GM19351 (cell line): ENCODE data around the gene PITPNM3.

Experiments used
- ATAC-seq: cut with Tn5 transposase; IDR thresholded peaks from one replicate; pipeline ENCODE4 v1.9.1; 2021; ENCODE audit warnings: mild to moderate bottlenecking, moderate library complexity; ENCODE audit not compliant: unreplicated experiment

The PITPNM3 gene

DNA sequence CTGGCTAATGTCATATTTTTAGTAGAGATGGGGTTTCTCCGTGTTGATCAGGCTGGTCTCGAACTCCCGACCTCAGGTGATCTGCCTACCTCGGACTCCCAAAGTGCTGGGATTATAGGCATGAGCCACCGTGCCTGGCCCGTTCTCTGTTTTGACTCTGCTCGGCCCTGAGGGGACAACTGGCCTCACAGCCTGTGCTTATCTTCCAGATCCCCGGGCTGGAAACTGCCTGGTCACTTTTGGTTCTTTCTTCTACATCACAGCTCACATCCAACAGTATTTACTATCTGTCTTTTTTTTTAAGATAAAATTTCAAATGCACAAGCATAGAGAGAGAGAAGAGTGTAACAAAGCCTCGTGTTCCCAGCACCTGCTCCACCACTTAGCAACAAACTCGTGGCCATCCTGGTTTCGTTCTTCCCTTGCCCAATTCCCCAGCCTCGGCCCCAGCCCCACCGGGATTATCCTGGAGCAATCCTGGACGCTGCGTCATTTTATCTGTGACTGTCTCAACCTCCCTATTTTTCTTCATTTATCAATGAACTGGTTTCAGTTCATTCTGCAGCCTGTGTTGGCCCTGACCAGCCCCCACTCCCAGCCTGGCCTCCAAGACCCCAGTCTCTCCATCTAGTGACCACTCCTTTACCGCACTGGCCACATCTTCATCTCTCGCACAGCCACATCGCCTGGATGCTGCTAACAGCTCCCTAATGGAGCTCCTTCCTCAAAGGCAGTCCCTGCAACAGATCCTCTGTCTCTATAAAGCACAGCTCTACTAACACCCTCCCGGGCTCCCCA is 91.0 kb downstream of the PITPNM3 start:
- no peak for ATAC-seq

- ATAC-seq: no peak
Measured at GRCh38 chr17:6464446-6465041, 91.8 kb downstream of the PITPNM3 start.

DNA sequence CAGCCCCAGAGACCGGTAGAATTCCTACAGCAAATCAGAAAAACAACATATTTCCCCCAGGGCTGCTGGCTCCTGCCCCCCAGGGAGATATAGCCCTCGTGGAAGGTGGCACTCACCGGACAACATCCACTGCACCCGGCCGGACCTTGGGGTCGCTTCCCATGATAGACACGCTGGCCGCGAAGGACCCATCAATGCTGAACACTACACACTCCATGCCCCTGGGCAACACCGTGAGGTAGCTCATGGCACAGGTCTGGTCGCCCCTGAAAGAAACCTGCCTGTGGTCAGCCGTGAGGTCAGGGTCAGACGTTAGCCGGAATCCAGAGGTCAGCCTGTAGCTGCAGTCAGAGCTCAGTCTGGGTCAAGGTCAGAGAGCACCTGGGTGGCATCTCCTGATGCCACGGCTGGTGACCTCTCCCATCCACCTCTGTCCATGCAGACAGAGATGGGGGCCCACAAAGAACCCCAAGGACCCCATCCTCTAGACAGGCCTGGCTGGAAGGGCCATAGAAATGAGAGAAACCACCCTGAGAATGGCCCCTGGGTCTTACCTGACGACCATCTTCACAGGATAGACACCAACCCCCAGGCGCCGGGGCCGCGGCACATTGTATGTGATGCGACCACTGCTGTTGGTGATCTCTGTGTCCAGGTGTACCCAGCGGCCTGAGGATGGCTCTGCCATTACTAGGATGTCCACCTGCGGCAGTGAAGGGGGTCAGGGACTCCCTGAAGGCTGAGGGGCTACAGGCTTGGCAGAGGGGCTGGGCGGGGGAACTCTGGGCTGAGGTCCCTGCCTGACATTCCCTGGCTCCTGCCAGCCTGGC is 92.5 kb downstream of the PITPNM3 start:
- ATAC-seq: no peak

GRCh38 chr17:6462692-6463091 is 93.7 kb downstream of the PITPNM3 start:
- ATAC-seq: no peak

GRCh38 chr17:6461792-6462524 is 94.4 kb downstream of the PITPNM3 start:
- ATAC-seq: no peak

DNA sequence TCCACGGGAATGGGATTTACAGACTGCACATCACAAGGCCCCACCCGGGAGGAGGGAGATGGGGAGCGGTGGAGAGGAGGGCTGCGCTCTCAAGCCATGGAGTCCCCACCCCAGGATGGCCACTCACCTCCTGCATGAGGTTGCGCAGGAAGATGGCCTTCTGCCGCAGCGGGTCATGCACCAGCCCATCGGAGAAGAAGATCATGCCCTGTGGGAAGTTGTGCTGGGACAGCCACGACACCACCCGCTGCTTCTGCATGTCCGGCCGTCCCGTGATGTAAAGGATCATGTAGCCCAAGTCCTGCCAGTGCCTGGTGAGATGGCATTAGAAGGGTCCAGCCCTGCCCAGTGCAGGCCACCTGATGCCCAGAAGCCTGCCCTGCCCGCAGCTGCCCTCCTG is 95.1 kb downstream of the PITPNM3 start:
- no peak for ATAC-seq

GRCh38 chr17:6460531-6461161 is 95.7 kb downstream of the PITPNM3 start:
- no peak for ATAC-seq

GRCh38 chr17:6458460-6458950 is 97.8 kb downstream of the PITPNM3 start:
- no peak for ATAC-seq

DNA sequence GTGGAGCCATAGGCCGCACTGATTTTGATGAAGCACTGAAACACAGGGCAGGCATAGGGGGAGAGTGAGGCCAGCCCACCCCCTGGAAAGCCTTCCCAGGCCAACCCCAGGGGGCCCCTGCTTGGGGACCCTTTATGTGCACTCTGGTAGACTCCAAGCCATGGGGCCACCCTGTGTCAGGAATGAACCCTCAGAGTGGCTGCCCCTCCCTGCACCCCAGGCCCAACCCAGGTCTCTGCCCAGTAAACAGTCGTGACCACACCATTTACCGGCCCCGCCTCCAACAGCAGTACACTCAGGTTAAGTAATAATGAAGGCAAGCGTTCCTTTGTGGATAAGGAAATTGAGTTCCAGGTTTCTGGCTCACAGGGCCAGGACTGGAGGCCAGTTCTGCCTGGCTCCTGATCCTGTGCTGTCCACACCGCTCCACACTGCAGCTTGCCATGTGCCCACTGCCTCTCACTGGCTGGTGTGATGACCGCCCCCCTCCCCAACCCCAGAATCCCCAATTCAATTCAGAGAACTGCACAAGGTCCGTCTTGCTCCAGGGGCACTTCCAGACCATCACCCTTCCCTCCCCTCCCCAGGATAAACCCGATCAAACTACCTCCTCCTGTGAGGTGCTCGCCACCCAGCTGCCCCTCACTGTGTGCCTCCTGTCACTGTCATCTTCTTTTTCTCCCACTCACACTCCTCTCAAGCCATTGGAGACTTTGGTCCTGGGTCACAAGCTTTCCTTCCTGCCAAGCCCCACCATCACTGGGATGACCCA is 98.5 kb downstream of the PITPNM3 start:
- ATAC-seq: no peak

DNA sequence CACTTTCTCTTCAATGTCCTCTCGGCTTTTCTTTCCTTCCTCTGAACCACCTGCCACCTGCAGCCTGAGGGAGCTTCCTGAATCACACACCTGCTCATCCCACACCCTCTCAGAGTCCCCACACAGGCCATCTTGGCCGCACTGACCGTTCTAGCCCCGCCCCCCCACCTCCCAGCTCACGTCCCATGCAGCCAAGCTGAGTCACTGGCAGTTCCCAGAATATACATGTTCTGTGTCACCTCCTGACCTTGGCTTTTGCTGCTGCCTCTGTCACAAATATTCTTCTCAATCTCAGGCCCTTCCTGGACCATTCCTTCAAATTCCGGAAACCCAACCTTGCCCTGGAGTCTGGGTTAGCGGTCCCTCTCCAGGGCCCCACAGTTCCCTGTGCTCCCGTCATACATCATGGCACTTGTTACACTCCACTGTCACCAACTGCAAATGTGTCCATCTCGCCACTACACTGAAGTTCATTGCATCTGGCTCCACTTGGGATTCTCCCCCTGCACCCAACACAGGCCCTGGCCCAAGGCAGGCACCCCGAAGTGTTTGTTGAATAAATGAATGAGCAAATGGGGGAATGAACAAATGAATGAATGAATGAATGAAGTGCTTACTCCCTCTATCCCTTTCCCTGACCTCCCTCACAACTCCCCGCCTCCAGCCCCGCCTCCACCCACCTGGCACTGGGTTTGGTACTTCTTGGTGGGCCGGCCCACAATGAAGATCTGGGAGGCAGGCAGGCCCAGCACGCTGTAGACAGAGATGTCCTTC is 99.3 kb downstream of the PITPNM3 start:
- no peak for ATAC-seq

DNA sequence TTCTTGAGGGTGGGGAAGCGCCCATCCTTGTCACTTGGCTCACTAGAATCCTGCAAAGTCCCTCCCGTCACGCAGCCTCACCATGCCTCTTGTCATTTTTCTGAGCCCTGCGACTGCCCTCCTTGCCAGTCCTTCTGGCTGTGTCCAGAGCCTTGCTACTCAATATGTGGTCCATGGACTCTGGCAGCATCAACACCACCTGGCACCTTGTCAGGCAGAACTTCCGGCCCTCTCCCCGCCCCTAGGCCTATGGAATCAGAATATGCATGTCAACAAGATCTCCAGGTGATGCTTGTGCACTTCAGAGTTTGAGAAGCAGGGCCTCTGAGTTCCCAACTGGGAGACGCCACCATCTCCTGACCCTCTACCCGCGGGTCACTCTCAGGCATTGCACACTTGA is 100.0 kb downstream of the PITPNM3 start:
- ATAC-seq: no peak

GRCh38 chr17:6455321-6455705 is 101.0 kb downstream of the PITPNM3 start:
- no peak for ATAC-seq

DNA sequence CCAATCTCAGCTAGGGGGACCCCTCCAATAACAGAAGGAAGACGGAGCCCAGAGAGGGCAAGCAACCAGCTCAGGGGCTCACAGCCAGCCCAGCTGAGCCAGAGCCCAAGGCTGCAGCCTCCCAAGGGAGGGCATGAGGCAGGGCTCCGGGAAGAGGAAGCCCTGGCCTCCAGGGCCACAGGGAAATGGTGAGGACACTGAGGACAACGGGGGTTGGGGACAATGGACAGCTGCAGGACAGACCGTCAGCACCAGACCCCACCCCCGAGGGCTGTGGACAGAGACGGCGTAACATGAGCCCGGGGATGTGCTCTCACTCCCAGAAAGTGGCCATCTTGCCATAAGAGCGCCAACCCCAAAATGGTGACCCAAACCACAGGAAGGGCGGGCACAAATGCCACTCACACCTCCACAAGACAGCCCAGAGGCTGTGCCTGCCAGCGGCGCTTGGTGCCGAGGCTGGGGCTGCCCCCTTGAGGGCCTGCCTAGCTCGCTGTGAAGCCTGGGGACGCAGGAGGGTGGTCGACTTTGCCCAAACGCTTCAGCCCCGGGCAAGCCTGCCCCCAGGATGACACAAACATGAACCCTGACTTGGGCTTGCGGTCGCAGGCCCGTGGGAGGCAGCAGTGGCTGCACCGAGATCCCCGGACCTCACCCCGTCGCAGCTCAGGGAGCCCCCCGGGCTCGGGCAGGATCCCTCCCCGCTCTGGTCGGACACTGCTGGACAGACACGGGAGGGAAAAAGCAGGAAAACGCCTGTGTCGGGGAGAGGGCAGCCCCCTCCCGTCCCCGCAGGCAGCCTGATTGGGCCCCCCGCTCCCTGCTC is 101.6 kb downstream of the PITPNM3 start:
- no peak for ATAC-seq

GRCh38 chr17:6453279-6454024 is 102.9 kb downstream of the PITPNM3 start:
- no peak for ATAC-seq

GRCh38 chr17:6452471-6453266 is 103.7 kb downstream of the PITPNM3 start:
- ATAC-seq: no peak
